Measurements from ENCODE around the gene SPEM1. TPM values are rescaled to one million over a fixed set of nuclear protein-coding genes. Genes with fewer than 3 reads are reported as not detected.
A peak's percentile ranks its signal among the peaks of the same experiment; 100 is the strongest.

SPEM1 gene
- total and polyA plus RNA-seq, 9 donors, result not detected

GRCh38 chr17:7435676-7436555, 15.8 kb downstream of the SPEM1 start:
- DNase-seq, result no peak
- Histone ChIP-seq H3K4me1 (ENCODE audit: insufficient read depth) (peaks cover 4% of the 10 kb centered on the region), H3K36me3 (no peaks in the 10 kb centered on the region), H3K9me3 (no peaks in the 10 kb centered on the region), H3K27ac (no peak overlapping the region), H3K4me3 (peak overlapping the region; percentile 27), H3K27me3 (no peaks in the 10 kb centered on the region)
- 5 to 9% (median 6%) methylated on average over 42 to 49 of the region's 49 CpGs for WGBS, 3 donors
- intact Hi-C loops (cut with DNase I), result loop anchor here in 3 of 4 donors (2.0 to 10.0 kb wide), 2 partner anchors 81 kb away; partner anchors contain the start of genes TMEM95 (in 3 of the 3) and KCTD11 (in 2 of the 3)
- TF ChIP-seq POLR2A (IDR thresholded peaks at IDR 0.05), result no peak

- WGBS, 3 donors, result 1 to 6% (median 3%) methylated on average over 65 to 92 of the region's 92 CpGs
- intact Hi-C loops (cut with DNase I), result loop anchor here in 2 of 4 donors (10.0 kb wide), 1 partner anchor 82 kb away; the partner anchor contains the start of genes KCTD11 (in 2 of the 2) and TMEM95 (in 2 of the 2)
Measured at GRCh38 chr17:7436556-7437368, 16.6 kb downstream of the SPEM1 start.

GRCh38 chr17:7437369-7437863, 17.3 kb downstream of the SPEM1 start:
- H3K27ac ChIP-seq, result no peak overlapping the region
- intact Hi-C loops (cut with DNase I), result loop anchor here in 2 of 4 donors (10.0 kb wide), 1 partner anchor 83 kb away; the partner anchor contains the start of genes KCTD11 (in 2 of the 2) and TMEM95 (in 2 of the 2)
- peak in 1 of 5 donors; percentile 55 for DNase-seq
- H3K4me3 ChIP-seq, result peak overlapping the region; percentile 9
- H3K4me1 ChIP-seq (ENCODE audit: insufficient read depth), result peaks cover 4% of the 10 kb centered on the region
- no peaks in the 10 kb centered on the region for H3K36me3 ChIP-seq
- whole genome bisulfite sequencing, 3 donors, result 13 to 40% (median 22%) methylated on average over 14 to 31 of the region's 31 CpGs
- no peaks in the 10 kb centered on the region for H3K9me3 ChIP-seq
- TF ChIP-seq CTCF (IDR thresholded peaks at IDR 0.05) (no peak), POLR2A (IDR thresholded peaks at IDR 0.05) (no peak), EP300 (IDR thresholded peaks at IDR 0.05) (no peak)
- H3K27me3 ChIP-seq, result no peaks in the 10 kb centered on the region

More at GRCh38 chr17:7436556-7437368, 16.6 kb downstream of the SPEM1 start:
- Histone ChIP-seq H3K4me3 (peak overlapping the region; percentile 15), H3K4me1 (ENCODE audit: insufficient read depth) (peaks cover 4% of the 10 kb centered on the region), H3K36me3 (no peaks in the 10 kb centered on the region), H3K27me3 (no peaks in the 10 kb centered on the region), H3K9me3 (no peaks in the 10 kb centered on the region), H3K27ac (no peak overlapping the region)
- DNase-seq, result peak; percentile 65 to 85 (median 75)
- peak; percentile 68 to 95 (median 88) for TF ChIP-seq CTCF (IDR thresholded peaks at IDR 0.05)
- TF ChIP-seq EP300 (IDR thresholded peaks at IDR 0.05), result no peak

- Histone ChIP-seq H3K4me1 (ENCODE audit: insufficient read depth) (peaks cover 4% of the 10 kb centered on the region), H3K4me3 (no peak overlapping the region), H3K9me3 (no peaks in the 10 kb centered on the region), H3K27me3 (no peaks in the 10 kb centered on the region), H3K36me3 (no peaks in the 10 kb centered on the region), H3K27ac (no peak overlapping the region)
- TF ChIP-seq POLR2A (IDR thresholded peaks at IDR 0.05), result no peak
- TF ChIP-seq EP300 (IDR thresholded peaks at IDR 0.05), result no peak
- no peak for TF ChIP-seq CTCF (IDR thresholded peaks at IDR 0.05)
- intact Hi-C loops (cut with DNase I), result loop anchor here in 2 of 4 donors (10.0 kb wide), 1 partner anchor 83 kb away; the partner anchor contains the start of genes KCTD11 (in 2 of the 2) and TMEM95 (in 2 of the 2)
- DNase-seq, result peak in 2 of 5 donors; percentile 52 to 62
- WGBS, 3 donors, result 5 to 15% (median 10%) methylated on average over 46 to 48 of the region's 48 CpGs
Measured at GRCh38 chr17:7437950-7438614, 18.0 kb downstream of the SPEM1 start.
